Neural progenitor cell (in vitro differentiated cells): Measurements from ENCODE around the gene PKD1.
"Not testable (repeated sequence)": the region's sequence is repeated elsewhere in the genome, so short reads cannot be mapped to it uniquely, and the experiment has no call there.

Source experiments
- CTCF ChIP-seq: fragments of 200-600 bp; sonication (generic); IDR thresholded peaks from 2 replicates; pipeline ENCODE4 v1.5.1; 2017; ENCODE audit warnings: antibody characterized with exemption, mild to moderate bottlenecking
- EZH2 ChIP-seq: fragments of 200-600 bp; sonication (generic); IDR thresholded peaks from 2 replicates; pipeline ENCODE4 v1.6.1; 2017; ENCODE audit warnings: antibody characterized with exemption, mild to moderate bottlenecking, moderate library complexity

- not testable (repeated sequence) for TF ChIP-seq CTCF, EZH2
Measured at GRCh38 chr16:2104464-2104863, 31.2 kb downstream of the PKD1 start.
